BJ (cell line): Measurements from ENCODE around the gene ALDH3B2. TPM values are rescaled to one million over a fixed set of nuclear protein-coding genes. Genes with fewer than 3 reads are reported as not detected.
"Not testable (repeated sequence)": the region's sequence is repeated elsewhere in the genome, so short reads cannot be mapped to it uniquely, and the experiment has no call there.

ENCODE experiments used
- CTCF ChIA-PET: fragments of 350-600 bp; formaldehyde crosslinking; extraction: SDS; loops from one replicate; lab custom pipeline; 2021; ENCODE audit warnings: antibody characterized with exemption, inconsistent platforms; lab: Yijun Ruan, JAX
- POLR2A ChIA-PET: fragments of 300-600 bp; sonication (Branson Sonifier 250); formaldehyde crosslinking; extraction: SDS; loops from one replicate; lab custom pipeline; 2021; ENCODE audit warnings: antibody characterized with exemption; lab: Charles Lee
- DNase-seq: peaks from one replicate; pipeline ENCODE4 v3.0.0-alpha.2; 2011; ENCODE audit warnings: low read depth
- H3K27me3 ChIP-seq: 2 replicates; pipeline ENCODE4 v1.6.0; 2011; ENCODE audit warnings: low read length; ENCODE audit not compliant: control insufficient read depth, insufficient read depth
- H3K36me3 ChIP-seq: 2 replicates; pipeline ENCODE4 v1.5.1; 2011; ENCODE audit warnings: low read length; ENCODE audit not compliant: control insufficient read depth, insufficient read depth
- H3K4me3 ChIP-seq: 2 replicates; pipeline ENCODE4 v1.5.1; 2011; ENCODE audit warnings: low read depth, mild to moderate bottlenecking, control low read depth, low read length
- polyA plus RNA-seq: library from polyadenylated mRNA; depleted of rRNA; stranded (reverse); fragments of >200 nt; gene quantifications from 2 replicates; pipeline ENCODE4 v1.2.3, GENCODE V29; 2011
- TF ChIP-seq, protein P1 (sequence below): IDR thresholded peaks from 2 replicates; pipeline ENCODE4 v1.5.1; 2011; ENCODE audit warnings: low read depth, mild to moderate bottlenecking, control low read depth, inconsistent platforms, low read length, moderate library complexity; ENCODE audit not compliant: insufficient read depth

Gene ALDH3B2
- polyA plus RNA-seq, 1 experiment = not detected

GRCh38 chr11:67705264-67705663 lies 30.8 kb upstream of the ALDH3B2 start:
- CTCF ChIA-PET = no interaction called here
- DNase-seq = no peak
- no peaks in the 10 kb centered on the region for H3K36me3 ChIP-seq
- no peaks in the 10 kb centered on the region for H3K27me3 ChIP-seq
- POLR2A ChIA-PET = no interaction called here
- TF ChIP-seq, protein P1, sequence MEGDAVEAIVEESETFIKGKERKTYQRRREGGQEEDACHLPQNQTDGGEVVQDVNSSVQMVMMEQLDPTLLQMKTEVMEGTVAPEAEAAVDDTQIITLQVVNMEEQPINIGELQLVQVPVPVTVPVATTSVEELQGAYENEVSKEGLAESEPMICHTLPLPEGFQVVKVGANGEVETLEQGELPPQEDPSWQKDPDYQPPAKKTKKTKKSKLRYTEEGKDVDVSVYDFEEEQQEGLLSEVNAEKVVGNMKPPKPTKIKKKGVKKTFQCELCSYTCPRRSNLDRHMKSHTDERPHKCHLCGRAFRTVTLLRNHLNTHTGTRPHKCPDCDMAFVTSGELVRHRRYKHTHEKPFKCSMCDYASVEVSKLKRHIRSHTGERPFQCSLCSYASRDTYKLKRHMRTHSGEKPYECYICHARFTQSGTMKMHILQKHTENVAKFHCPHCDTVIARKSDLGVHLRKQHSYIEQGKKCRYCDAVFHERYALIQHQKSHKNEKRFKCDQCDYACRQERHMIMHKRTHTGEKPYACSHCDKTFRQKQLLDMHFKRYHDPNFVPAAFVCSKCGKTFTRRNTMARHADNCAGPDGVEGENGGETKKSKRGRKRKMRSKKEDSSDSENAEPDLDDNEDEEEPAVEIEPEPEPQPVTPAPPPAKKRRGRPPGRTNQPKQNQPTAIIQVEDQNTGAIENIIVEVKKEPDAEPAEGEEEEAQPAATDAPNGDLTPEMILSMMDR = no peak
- H3K4me3 ChIP-seq = no peak overlapping the region

DNA sequence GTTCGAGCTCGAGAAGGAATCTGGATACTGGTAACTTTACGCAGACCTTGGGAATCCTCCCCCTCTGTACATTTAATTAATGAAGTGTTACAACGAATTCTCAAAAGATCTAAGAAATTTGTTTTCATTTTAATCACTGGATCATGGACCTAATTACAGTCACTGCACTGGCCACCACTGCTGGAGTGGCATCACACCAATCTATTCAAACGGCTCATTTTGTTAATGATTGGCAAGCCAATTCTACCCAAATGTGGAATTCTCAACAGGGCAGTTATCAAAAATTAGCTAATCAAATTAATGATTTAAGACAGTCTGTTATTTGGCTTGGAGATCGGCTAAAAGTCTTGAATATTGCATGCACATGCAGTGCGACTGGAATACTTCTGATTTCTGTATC lies 30.1 kb upstream of the ALDH3B2 start:
- TF ChIP-seq, protein P1 = no peak
- no peak overlapping the region for H3K4me3 ChIP-seq
- no peaks in the 10 kb centered on the region for H3K36me3 ChIP-seq
- CTCF ChIA-PET = interaction anchor here (1.2 kb wide), 1 partner anchor 9 kb away, joined by 3 read pairs; no protein-coding TSS in a partner anchor
- no peaks in the 10 kb centered on the region for H3K27me3 ChIP-seq
- DNase-seq = no peak
- POLR2A ChIA-PET = no interaction called here

GRCh38 chr11:67703709-67704108 lies 29.3 kb upstream of the ALDH3B2 start:
- DNase-seq, H3K27me3 ChIP-seq, H3K36me3 ChIP-seq, POLR2A ChIA-PET, H3K4me3 ChIP-seq: not testable (repeated sequence)
- CTCF ChIA-PET = interaction anchor here (1.2 kb wide), 1 partner anchor 10 kb away, joined by 3 read pairs; no protein-coding TSS in a partner anchor

DNA sequence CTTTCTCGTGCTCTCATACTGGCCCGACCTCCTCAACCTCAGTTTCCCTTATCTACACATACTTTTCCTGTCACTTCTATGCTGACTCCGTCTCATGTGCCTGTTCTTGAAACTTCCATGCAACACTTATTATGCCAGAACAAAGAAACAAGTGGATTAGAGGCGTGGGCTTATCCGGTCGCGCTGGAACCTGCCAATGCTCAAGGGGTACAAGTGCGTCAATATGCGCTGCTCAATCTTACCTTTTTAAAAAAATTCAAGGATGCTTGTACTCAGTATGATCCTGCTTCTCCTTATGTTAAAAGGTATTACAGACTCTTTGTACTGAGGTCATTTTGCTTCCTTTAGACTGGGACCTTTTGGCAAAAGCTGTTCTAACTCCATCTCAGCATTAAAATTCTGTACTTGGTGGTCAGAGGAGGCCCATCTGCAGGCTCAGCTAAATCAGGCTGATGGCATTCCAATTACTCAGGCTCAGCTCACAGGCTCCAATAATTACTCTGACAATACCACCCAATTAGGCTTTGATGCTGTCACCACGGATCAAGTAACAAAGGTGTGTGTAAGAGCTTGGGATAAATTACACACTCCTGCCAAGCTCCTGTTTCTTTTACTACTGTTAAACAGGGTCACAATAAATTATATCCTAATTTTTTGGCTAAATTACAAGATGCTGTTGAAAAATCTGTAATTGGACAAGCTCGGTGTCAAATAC lies 26.3 kb upstream of the ALDH3B2 start:
- ChIA-PET CTCF (interaction anchor here (0.6 kb wide), 1 partner anchor 12 kb away, joined by 3 read pairs; no protein-coding TSS in a partner anchor), POLR2A (no interaction called here)
- Histone ChIP-seq H3K27me3 (no peaks in the 10 kb centered on the region; the same call in 1 of the 2 replicates), H3K36me3 (no peaks in the 10 kb centered on the region), H3K4me3 (no peak overlapping the region)
- TF ChIP-seq, protein P1 = no peak
- DNase-seq = no peak

GRCh38 chr11:67700141-67700540 lies 25.7 kb upstream of the ALDH3B2 start:
- peaks cover under 1% of the 10 kb centered on the region for H3K27me3 ChIP-seq
- no peaks in the 10 kb centered on the region for H3K36me3 ChIP-seq
- TF ChIP-seq, protein P1 = no peak
- no peak overlapping the region for H3K4me3 ChIP-seq
- ChIA-PET CTCF (no interaction called here), POLR2A (no interaction called here)
- DNase-seq = no peak

DNA sequence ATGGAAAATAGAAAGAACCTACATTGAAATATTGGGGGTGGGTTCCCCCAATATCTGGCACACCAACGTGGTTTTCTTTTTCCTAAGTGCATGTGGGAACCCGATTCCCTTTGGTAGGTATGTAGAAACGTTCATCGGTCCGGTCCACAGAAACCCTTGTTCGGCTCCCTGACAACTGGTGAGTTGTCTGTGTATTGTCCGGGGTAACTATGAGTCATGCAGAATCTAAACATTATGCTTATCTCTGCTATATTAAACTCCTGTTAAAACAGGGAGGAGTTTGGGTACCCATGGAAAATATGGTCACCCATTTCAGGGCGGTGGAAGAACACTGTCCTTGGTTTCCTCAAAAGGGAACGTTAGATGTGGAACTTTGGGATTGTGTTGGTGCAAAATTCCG lies 25.1 kb upstream of the ALDH3B2 start:
- Histone ChIP-seq H3K4me3 (no peak overlapping the region), H3K27me3 (peaks cover 2% of the 10 kb centered on the region), H3K36me3 (no peaks in the 10 kb centered on the region)
- TF ChIP-seq, protein P1 = no peak
- ChIA-PET POLR2A (no interaction called here), CTCF (no interaction called here)
- DNase-seq = no peak
